GM23248 (cell line): ENCODE results near the gene SGF29. TPM values are rescaled to one million over a fixed set of nuclear protein-coding genes. Genes with fewer than 3 reads are reported as not detected.

Source experiments
- DNase-seq: peaks from one replicate; pipeline ENCODE4 v3.0.0-alpha.2; 2015
- H2AFZ ChIP-seq: fragments of 200-600 bp; sonication (generic); 2 replicates; pipeline ENCODE4 v1.6.1; 2016; ENCODE audit warnings: antibody characterized with exemption
- H3F3A ChIP-seq: fragments of 200-600 bp; sonication (generic); 2 replicates; pipeline ENCODE4 v1.6.1; 2016; ENCODE audit warnings: mild to moderate bottlenecking, antibody characterized with exemption, mixed run types; ENCODE audit not compliant: insufficient read depth
- H3K27ac ChIP-seq: fragments of 200-600 bp; sonication (generic); 2 replicates; pipeline ENCODE4 v1.5.1; 2016; ENCODE audit warnings: mild to moderate bottlenecking
- H3K27me3 ChIP-seq: fragments of 200-600 bp; sonication (generic); replicated peaks from 2 replicates; pipeline ENCODE4 v1.6.1; 2016; ENCODE audit warnings: mild to moderate bottlenecking; ENCODE audit not compliant: insufficient read depth
- H3K36me3 ChIP-seq: fragments of 200-600 bp; sonication (generic); 2 replicates; pipeline ENCODE4 v1.6.1; 2016; ENCODE audit warnings: low read depth, mild to moderate bottlenecking
- H3K4me1 ChIP-seq: fragments of 200-600 bp; sonication (generic); 2 replicates; pipeline ENCODE4 v1.6.1; 2016; ENCODE audit warnings: mild to moderate bottlenecking; ENCODE audit not compliant: insufficient read depth
- H3K4me2 ChIP-seq: fragments of 200-600 bp; sonication (generic); one replicate; pipeline ENCODE4 v1.6.1; 2016; ENCODE audit warnings: mild to moderate bottlenecking; ENCODE audit not compliant: unreplicated experiment
- H3K4me3 ChIP-seq: fragments of 200-600 bp; sonication (generic); 2 replicates; pipeline ENCODE4 v1.5.1; 2016; ENCODE audit warnings: mild to moderate bottlenecking
- H3K79me2 ChIP-seq: fragments of 200-600 bp; sonication (generic); 2 replicates; pipeline ENCODE4 v1.6.1; 2016; ENCODE audit warnings: mild to moderate bottlenecking; ENCODE audit not compliant: insufficient read depth
- H3K9ac ChIP-seq: fragments of 200-600 bp; sonication (generic); 2 replicates; pipeline ENCODE4 v1.6.1; 2016; ENCODE audit warnings: mild to moderate bottlenecking
- H3K9me2 ChIP-seq: fragments of 200-600 bp; sonication (generic); 2 replicates; pipeline ENCODE4 v1.6.1; 2016; ENCODE audit warnings: mixed run types, mild to moderate bottlenecking, moderate library complexity; ENCODE audit not compliant: insufficient read depth
- H3K9me3 ChIP-seq: fragments of 200-600 bp; sonication (generic); one replicate; pipeline ENCODE4 v1.6.1; 2017; ENCODE audit warnings: low read depth
- H4K20me1 ChIP-seq: fragments of 200-600 bp; sonication (generic); 2 replicates; pipeline ENCODE4 v1.6.0; 2016; ENCODE audit not compliant: insufficient read depth
- EZH2 ChIP-seq: fragments of 200-600 bp; sonication (generic); IDR thresholded peaks from 2 replicates; pipeline ENCODE4 v1.6.1; 2018; ENCODE audit warnings: antibody characterized with exemption, mild to moderate bottlenecking; ENCODE audit not compliant: insufficient read depth, poor library complexity, severe bottlenecking
- EZH2phosphoT487 ChIP-seq: fragments of 200-600 bp; sonication (generic); IDR thresholded peaks from 2 replicates; pipeline ENCODE4 v1.6.1; 2018; ENCODE audit warnings: antibody characterized with exemption, moderate library complexity, mild to moderate bottlenecking, low read depth; ENCODE audit not compliant: insufficient read depth
- WGBS, 2 experiments: methylation state at CpG; one replicate each; pipeline ENCODE4 v1.1.6; 2015 to 2017; ENCODE audit warnings: low lambda C conversion rate in 2 of 2, low coverage in 1 of 2; ENCODE audit errors: missing lambda C conversion rate in 2 of 2; 5-methylcytosine and 5-hydroxymethylcytosine counted together
- in situ Hi-C: fragments of 300-500 bp; cut with MboI; formaldehyde crosslinking; loops from 2 replicates; pipeline ENCODE4 v1.15.0; 2020
- polyA plus RNA-seq: library from polyadenylated mRNA; unstranded; fragments of >200 nt; fragmentation: Nextera tagmentation; extraction: Ambion mirVana; gene quantifications from 2 replicates; pipeline ENCODE4 v1.2.1, GENCODE V29; 2016
- total RNA-seq: library from RNA; depleted of rRNA; stranded (reverse); fragments of >200 nt; shearing (Covaris generic); gene quantifications from 2 replicates; pipeline ENCODE4 v1.2.3, GENCODE V29; 2014

SGF29 gene
- total and polyA plus RNA-seq, 2 experiments from 2014 or later: 6.3 to 9.9 TPM

GRCh38 chr16:28573738-28574718 lies 20.3 kb downstream of the SGF29 start:
- H3K9me2 ChIP-seq: no peaks in the 10 kb centered on the region
- WGBS, 2 experiments: 84 to 85% methylated on average over 17 of the region's 17 CpGs
- TF ChIP-seq EZH2phosphoT487 (no peak), EZH2 (no peak)
- no peaks in the 10 kb centered on the region for H3K27me3 ChIP-seq
- DNase-seq: no peak
- H3K9ac ChIP-seq: no peak overlapping the region
- no peaks in the 10 kb centered on the region for H4K20me1 ChIP-seq
- no peaks in the 10 kb centered on the region for H3K36me3 ChIP-seq
- H3K4me1 ChIP-seq: no peaks in the 10 kb centered on the region
- H2AFZ ChIP-seq: no peak overlapping the region
- in situ Hi-C loops: loop anchor here (10.0 kb wide), 1 partner anchor 51 kb away; no protein-coding TSS in a partner anchor
- H3F3A ChIP-seq: no peaks in the 10 kb centered on the region
- H3K27ac ChIP-seq: no peak overlapping the region
- H3K4me3 ChIP-seq: no peak overlapping the region
- no peak overlapping the region for H3K4me2 ChIP-seq
- H3K79me2 ChIP-seq: no peaks in the 10 kb centered on the region
- no peaks in the 10 kb centered on the region for H3K9me3 ChIP-seq

DNA sequence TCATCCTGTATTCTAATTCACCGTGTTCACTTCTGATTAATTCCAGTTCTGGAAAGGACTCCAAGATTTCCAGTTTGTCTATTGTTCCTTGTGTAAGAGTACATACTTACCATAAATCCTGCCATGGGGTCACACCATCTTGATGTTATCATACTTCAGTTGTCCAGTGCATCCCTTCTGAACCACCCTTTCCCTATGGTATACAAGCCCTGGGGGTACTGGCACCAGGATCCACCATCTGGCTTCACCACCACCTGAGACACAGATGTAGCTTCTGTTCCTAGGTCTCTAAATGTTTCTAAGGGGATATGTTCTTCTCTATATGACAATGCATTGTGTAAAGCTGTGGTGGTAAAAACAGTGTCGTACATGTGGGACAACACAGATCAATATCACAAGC lies 21.2 kb downstream of the SGF29 start:
- in situ Hi-C loops: loop anchor here (10.0 kb wide), 1 partner anchor 50 kb away; no protein-coding TSS in a partner anchor

GRCh38 chr16:28575446-28576109 lies 21.9 kb downstream of the SGF29 start:
- no peaks in the 10 kb centered on the region for H3K9me3 ChIP-seq
- WGBS, 2 experiments: 80 to 83% methylated on average over 8 of the region's 8 CpGs
- H4K20me1 ChIP-seq: no peaks in the 10 kb centered on the region
- no peaks in the 10 kb centered on the region for H3F3A ChIP-seq
- no peak overlapping the region for H3K4me2 ChIP-seq
- no peaks in the 10 kb centered on the region for H3K9me2 ChIP-seq
- no peaks in the 10 kb centered on the region for H3K4me1 ChIP-seq
- H3K27ac ChIP-seq: no peak overlapping the region
- H3K9ac ChIP-seq: no peak overlapping the region
- H3K36me3 ChIP-seq: no peaks in the 10 kb centered on the region
- no peak overlapping the region for H2AFZ ChIP-seq
- H3K4me3 ChIP-seq: no peak overlapping the region
- no peak for DNase-seq
- TF ChIP-seq EZH2 (no peak), EZH2phosphoT487 (no peak)
- in situ Hi-C loops: loop anchor here (10.0 kb wide), 1 partner anchor 49 kb away; no protein-coding TSS in a partner anchor
- H3K79me2 ChIP-seq: no peaks in the 10 kb centered on the region
- no peaks in the 10 kb centered on the region for H3K27me3 ChIP-seq

More for the DNA sequence above, 21.2 kb downstream of the SGF29 start:
- no peaks in the 10 kb centered on the region for H3F3A ChIP-seq
- no peak overlapping the region for H2AFZ ChIP-seq
- H3K79me2 ChIP-seq: no peaks in the 10 kb centered on the region
- no peaks in the 10 kb centered on the region for H3K4me1 ChIP-seq
- no peaks in the 10 kb centered on the region for H3K9me3 ChIP-seq
- no peaks in the 10 kb centered on the region for H3K36me3 ChIP-seq
- H4K20me1 ChIP-seq: no peaks in the 10 kb centered on the region
- 95% methylated on average over 2 of the region's 2 CpGs for WGBS, 2 experiments
- no peak overlapping the region for H3K4me2 ChIP-seq
- H3K27me3 ChIP-seq: no peaks in the 10 kb centered on the region
- H3K27ac ChIP-seq: no peak overlapping the region
- TF ChIP-seq EZH2 (no peak), EZH2phosphoT487 (no peak)
- DNase-seq: no peak
- no peak overlapping the region for H3K9ac ChIP-seq
- H3K9me2 ChIP-seq: no peaks in the 10 kb centered on the region
- H3K4me3 ChIP-seq: no peak overlapping the region

- no peaks in the 10 kb centered on the region for H3K9me2 ChIP-seq
- no peak overlapping the region for H3K27ac ChIP-seq
- no peak for DNase-seq
- H3K79me2 ChIP-seq: no peaks in the 10 kb centered on the region
- H3K4me1 ChIP-seq: no peaks in the 10 kb centered on the region
- no peaks in the 10 kb centered on the region for H3K27me3 ChIP-seq
- in situ Hi-C loops: no loop called here
- WGBS, 2 experiments: 98% methylated on average over 14 to 15 of the region's 15 CpGs
- no peaks in the 10 kb centered on the region for H3K9me3 ChIP-seq
- H3F3A ChIP-seq: no peaks in the 10 kb centered on the region
- no peak overlapping the region for H3K9ac ChIP-seq
- no peak overlapping the region for H2AFZ ChIP-seq
- H3K4me3 ChIP-seq: no peak overlapping the region
- no peaks in the 10 kb centered on the region for H4K20me1 ChIP-seq
- TF ChIP-seq EZH2phosphoT487 (no peak), EZH2 (no peak)
- no peak overlapping the region for H3K4me2 ChIP-seq
- no peaks in the 10 kb centered on the region for H3K36me3 ChIP-seq
These were observed 27.1 kb downstream of the SGF29 start for GRCh38 chr16:28580726-28581315.
